HepG2 (cell line): ENCODE results near the gene C12orf43. TPM values are rescaled to one million over a fixed set of nuclear protein-coding genes. Genes with fewer than 3 reads are reported as not detected.

Source experiments
- AHDC1 ChIP-seq: sonication (generic); formaldehyde crosslinking; IDR thresholded peaks from 2 replicates; pipeline ENCODE4 v1.5.1; 2020; ENCODE audit warnings: mild to moderate bottlenecking, missing genetic modification reagents, borderline replicate concordance
- CHCHD3 ChIP-seq: sonication (generic); formaldehyde crosslinking; IDR thresholded peaks from 2 replicates; pipeline ENCODE4 v1.8.0; 2022; ENCODE audit warnings: mild to moderate bottlenecking, missing genetic modification reagents, moderate library complexity
- CHD4 ChIP-seq: fragments of 200-600 bp; sonication (generic); IDR thresholded peaks from 2 replicates; pipeline ENCODE4 v1.7.0; 2017; ENCODE audit warnings: mild to moderate bottlenecking, low read length, borderline replicate concordance
- FUBP1 ChIP-seq: sonication (generic); formaldehyde crosslinking; IDR thresholded peaks from 2 replicates; pipeline ENCODE4 v1.5.1; 2020; ENCODE audit warnings: missing genetic modification reagents, mild to moderate bottlenecking, borderline replicate concordance
- HNRNPUL1 ChIP-seq: fragments of 200-400 bp; formaldehyde crosslinking; IDR thresholded peaks from 2 replicates; pipeline ENCODE4 v1.6.1; 2017; ENCODE audit warnings: low read depth, mild to moderate bottlenecking, low read length, moderate library complexity
- MED1 ChIP-seq: sonication (generic); formaldehyde crosslinking; IDR thresholded peaks from 2 replicates; pipeline ENCODE4 v1.4.0; 2020; ENCODE audit warnings: missing genetic modification reagents
- RBFOX2 ChIP-seq: fragments of 200-400 bp; formaldehyde crosslinking; IDR thresholded peaks from 2 replicates; pipeline ENCODE4 v1.6.1; 2017; ENCODE audit warnings: low read depth, mild to moderate bottlenecking, low read length
- SMARCC2 ChIP-seq: fragments of 450-650 bp; IDR thresholded peaks from 2 replicates; pipeline ENCODE4 v1.6.1; 2017; ENCODE audit warnings: antibody characterized with exemption, mild to moderate bottlenecking
- SP2 ChIP-seq: sonication (generic); formaldehyde crosslinking; IDR thresholded peaks from 2 replicates; pipeline ENCODE4 v1.5.1; 2020; ENCODE audit warnings: mild to moderate bottlenecking, missing genetic modification reagents
- SRSF9 ChIP-seq: fragments of 200-400 bp; formaldehyde crosslinking; IDR thresholded peaks from 2 replicates; pipeline ENCODE4 v1.6.1; 2018; ENCODE audit warnings: borderline replicate concordance, mild to moderate bottlenecking, low read depth, low read length; ENCODE audit not compliant: insufficient read depth, poor library complexity, severe bottlenecking
- TARDBP ChIP-seq: sonication (generic); formaldehyde crosslinking; IDR thresholded peaks from 2 replicates; pipeline ENCODE4 v1.8.0; 2022; ENCODE audit warnings: mild to moderate bottlenecking, missing genetic modification reagents
- TFE3 ChIP-seq: IDR thresholded peaks from 2 replicates; pipeline ENCODE4 v1.6.1; 2016
- ZBTB7A ChIP-seq: sonication (generic); formaldehyde crosslinking; IDR thresholded peaks from 2 replicates; pipeline ENCODE4 v1.8.0; 2022; ENCODE audit warnings: mild to moderate bottlenecking, missing genetic modification reagents
- ZNF281 ChIP-seq: sonication (generic); formaldehyde crosslinking; IDR thresholded peaks from 2 replicates; pipeline ENCODE4 v1.4.0; 2020; ENCODE audit warnings: missing genetic modification reagents, borderline replicate concordance
- ZNF44 ChIP-seq: sonication (generic); formaldehyde crosslinking; IDR thresholded peaks from 2 replicates; pipeline ENCODE4 v1.5.1; 2020; ENCODE audit warnings: mild to moderate bottlenecking, missing genetic modification reagents
- ZNF83 ChIP-seq: sonication (generic); formaldehyde crosslinking; IDR thresholded peaks from 2 replicates; pipeline ENCODE4 v1.4.0; 2020; ENCODE audit warnings: missing genetic modification reagents, mild to moderate bottlenecking, borderline replicate concordance
- polyA plus RNA-seq, 8 experiments: library from polyadenylated mRNA; depleted of rRNA in 3 of 8; stranded (reverse) in 7 of 8; unstranded in 1 of 8; fragments of >200 nt; fragmentation: Illumina TruSeq in 4 of 8; extraction: Trizol in 4 of 8; gene quantifications; 2 replicates each; pipeline versions ENCODE4 v1.2.1 to v1.2.3, GENCODE V29; 2011 to 2016; ENCODE audit warnings: low read depth in 4 of 8, missing spikeins in 1 of 8, mixed read lengths in 1 of 8; ENCODE audit not compliant: insufficient read depth in 1 of 8
- total RNA-seq, 5 experiments: library from RNA; depleted of rRNA; stranded (reverse); fragments of >200 nt; fragmentation: Illumina TruSeq; extraction: Trizol; gene quantifications; 2 replicates each; pipeline ENCODE4 v1.2.3, GENCODE V29; 2016; ENCODE audit warnings: low read depth in 1 of 5

C12orf43 gene
- total and polyA plus RNA-seq, 2 of the 13 experiments (the other 11 are each of a cell fraction or from before 2014, with no cell fraction given): 7.9 to 11.1 TPM

DNA sequence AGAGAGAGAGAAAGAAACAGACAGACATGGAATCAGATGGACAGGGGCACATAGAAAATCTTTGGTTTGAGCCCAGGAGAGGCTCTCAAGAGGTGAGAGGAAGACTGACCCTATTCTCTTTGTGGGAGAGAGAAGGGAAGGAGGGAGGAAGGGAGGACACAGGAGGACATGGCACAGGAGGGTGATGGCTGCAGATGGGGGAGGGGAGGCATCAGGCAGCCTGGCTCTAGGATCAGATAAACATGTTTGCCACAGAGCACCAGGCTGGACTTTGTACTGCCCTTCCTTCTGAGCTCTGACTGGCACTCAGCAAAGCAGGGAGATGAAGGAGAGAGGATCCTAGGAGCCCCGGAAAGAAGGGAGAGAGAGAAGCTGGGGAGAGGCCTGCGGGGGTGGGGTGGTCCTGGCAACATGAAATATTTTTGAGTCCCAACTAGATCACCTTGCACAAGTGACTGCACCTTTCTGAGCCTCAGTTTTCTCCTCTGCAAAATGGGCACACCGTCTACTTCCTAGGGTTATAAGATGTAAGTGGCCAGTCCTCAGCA lies 31.9 kb downstream of the C12orf43 start (continued):
- TF ChIP-seq ZNF44 (CRISPR knock-in tag): no peak
- TF ChIP-seq SP2 (CRISPR knock-in tag): no peak
- no peak for TF ChIP-seq TFE3 (CRISPR knock-in tag)
- no peak for TF ChIP-seq ZNF83
- no peak for TF ChIP-seq SMARCC2
- peak; percentile 52; the same call in 1 of the 2 replicates for TF ChIP-seq RBFOX2
- TF ChIP-seq CHD4: peak; percentile 99
- TF ChIP-seq SRSF9: no peak
- peak; percentile 51 for TF ChIP-seq MED1 (CRISPR knock-in tag)
- TF ChIP-seq ZBTB7A (CRISPR knock-in tag): no peak
- TF ChIP-seq CHCHD3: no peak
- TF ChIP-seq AHDC1 (CRISPR knock-in tag): peak; percentile 31; the same call in 1 of the 2 replicates
- TF ChIP-seq TARDBP (CRISPR knock-in tag): peak; percentile 79; the same call in 1 of the 2 replicates
- no peak for TF ChIP-seq FUBP1 (CRISPR knock-in tag)
- TF ChIP-seq ZNF281: peak; percentile 98
- no peak for TF ChIP-seq HNRNPUL1
